Endothelial cell of umbilical vein (primary cell): ENCODE data around the gene EPC1. TPM values are rescaled to one million over a fixed set of nuclear protein-coding genes. Genes with fewer than 3 reads are reported as not detected.

Experiments
- BruUV-seq: library from RNA; stranded (reverse); fragments of 400-500 nt; replicated peaks from 2 replicates; lab custom pipeline; 2021; lab: Mats Ljungman, UMichigan
- CTCF ChIA-PET: fragments of 300-600, 350-600 bp; sonication (Branson Sonifier 250); formaldehyde crosslinking; loops from one replicate; lab custom pipeline; 2021; ENCODE audit warnings: antibody characterized with exemption, inconsistent platforms; lab: Charles Lee
- POLR2A ChIA-PET: fragments of 300-600, 350-600 bp; sonication (Branson Sonifier 250); formaldehyde crosslinking; loops from one replicate; lab custom pipeline; 2021; ENCODE audit warnings: antibody characterized with exemption, inconsistent platforms; lab: Charles Lee
- DNase-seq: peaks from one replicate; pipeline ENCODE4 v3.0.0-alpha.2; 2011; ENCODE audit warnings: low read depth, low spot score
- FAIRE-seq: peaks from 2 replicates; lab custom pipeline; 2011; peaks lifted over from hg19 to GRCh38; lab: Jason Lieb, UNC
- H2AFZ ChIP-seq: 2 replicates; pipeline ENCODE4 v1.6.0; 2012; ENCODE audit warnings: low read depth, low read length, control low read depth, inconsistent platforms
- H3K27ac ChIP-seq: 2 replicates; pipeline ENCODE4 v1.5.1; 2011; ENCODE audit warnings: low read depth, mild to moderate bottlenecking, control low read depth, low read length, moderate library complexity; ENCODE audit not compliant: insufficient read depth
- H3K27me3 ChIP-seq, 2 experiments: 2 replicates each; pipeline versions ENCODE4 v1.6.0 to v1.6.1; 2011; ENCODE audit warnings: low read length in 2 of 2, mixed read lengths in 1 of 2; ENCODE audit not compliant: control insufficient read depth in 2 of 2, insufficient read depth in 2 of 2
- H3K36me3 ChIP-seq, 2 experiments: 2 replicates in 1 of 2; 3 replicates in 1 of 2; pipeline ENCODE4 v1.5.1; 2011; ENCODE audit warnings: low read length in 2 of 2, mild to moderate bottlenecking in 1 of 2, moderate library complexity in 1 of 2; ENCODE audit not compliant: control insufficient read depth in 2 of 2, insufficient read depth in 2 of 2; ENCODE audit errors: extremely low read depth in 1 of 2
- H3K4me1 ChIP-seq: 3 replicates; pipeline ENCODE4 v1.5.1; 2011; ENCODE audit warnings: mild to moderate bottlenecking, low read length; ENCODE audit not compliant: control insufficient read depth, insufficient read depth; ENCODE audit errors: extremely low read depth
- H3K4me2 ChIP-seq: 2 replicates; pipeline ENCODE4 v1.6.1; 2011; ENCODE audit warnings: low read length, control low read depth, mixed read lengths; ENCODE audit not compliant: insufficient read depth
- H3K4me3 ChIP-seq, 3 experiments: fragments of 200-600 bp in 1 of 3; sonication (generic), shearing (Covaris generic) in 1 of 3; replicated peaks in 1 of 3; 2 replicates each; pipeline ENCODE4 v1.5.1; 2011 to 2016; ENCODE audit warnings: control low read depth in 3 of 3, low read length in 3 of 3, mild to moderate bottlenecking in 2 of 3, inconsistent platforms in 1 of 3, low read depth in 1 of 3, moderate library complexity in 1 of 3; ENCODE audit not compliant: insufficient read depth in 1 of 3
- H3K79me2 ChIP-seq: 2 replicates; pipeline ENCODE4 v1.6.0; 2012; ENCODE audit warnings: low read length, inconsistent platforms; ENCODE audit not compliant: control insufficient read depth, insufficient read depth
- H3K9ac ChIP-seq: replicated peaks from 2 replicates; pipeline ENCODE3; 2011; ENCODE audit warnings: low read length, control low read depth; ENCODE audit not compliant: insufficient read depth; ENCODE audit errors: extremely low read depth
- H3K9me1 ChIP-seq: replicated peaks from 3 replicates; pipeline ENCODE4 v1.6.0; 2011; ENCODE audit warnings: mild to moderate bottlenecking, low read length; ENCODE audit not compliant: control insufficient read depth, insufficient read depth; ENCODE audit errors: extremely low read depth
- H3K9me3 ChIP-seq: replicated peaks from 2 replicates; pipeline ENCODE4 v1.5.1; 2012; ENCODE audit warnings: low read length, inconsistent platforms; ENCODE audit not compliant: control insufficient read depth, insufficient read depth
- H4K20me1 ChIP-seq: replicated peaks from 2 replicates; pipeline ENCODE3; 2011; ENCODE audit warnings: mild to moderate bottlenecking, low read length; ENCODE audit not compliant: control insufficient read depth, insufficient read depth; ENCODE audit errors: extremely low read depth
- EZH2 ChIP-seq: IDR thresholded peaks from 2 replicates; pipeline ENCODE4 v1.6.1; 2012; ENCODE audit warnings: borderline replicate concordance, low read depth, mild to moderate bottlenecking, moderate library complexity, low read length, inconsistent platforms; ENCODE audit not compliant: severe bottlenecking
- FOS ChIP-seq: IDR thresholded peaks from 2 replicates; pipeline ENCODE4 v1.6.1; 2011; ENCODE audit warnings: mild to moderate bottlenecking, low read length, moderate library complexity, borderline replicate concordance; ENCODE audit not compliant: insufficient read depth
- JUN ChIP-seq: IDR thresholded peaks from 2 replicates; pipeline ENCODE4 v1.6.1; 2011; ENCODE audit warnings: borderline replicate concordance, low read depth; ENCODE audit not compliant: insufficient read length, insufficient read depth
- MAX ChIP-seq: IDR thresholded peaks from 2 replicates; pipeline ENCODE4 v1.6.1; 2011; ENCODE audit not compliant: insufficient read depth, insufficient read length
- MYC ChIP-seq: IDR thresholded peaks from one replicate; pipeline ENCODE4 v1.6.1; 2011; ENCODE audit warnings: mild to moderate bottlenecking, low read depth, low read length
- POLR2AphosphoS5 ChIP-seq: IDR thresholded peaks from 2 replicates; pipeline ENCODE4 v1.6.1; 2012; ENCODE audit warnings: low read depth, mild to moderate bottlenecking, control low read depth, low read length, moderate library complexity; ENCODE audit not compliant: insufficient read depth
- dilution Hi-C: fragments of 300-500 bp; cut with MboI; formaldehyde crosslinking; loops from one replicate; pipeline ENCODE4 v1.15.0; 2019; ENCODE audit warnings: low sequenced_read_pairs; ENCODE audit not compliant: extremely low pct_ligation_motif_present
- intact Hi-C: fragments of 100-400 bp; cut with micrococcal nuclease; formaldehyde crosslinking; loops from one replicate; pipeline ENCODE4 v1.10.0; 2022
- polyA plus RNA-seq, 4 experiments: library from polyadenylated mRNA; depleted of rRNA in 3 of 4; stranded (reverse) in 3 of 4; unstranded in 1 of 4; fragments of >200 nt; gene quantifications; 2 replicates each; pipeline versions ENCODE4 v1.2.1 to v1.2.3, GENCODE V29; 2011 to 2012; ENCODE audit warnings: missing spikeins in 1 of 4
- total RNA-seq: library from RNA; stranded (reverse); gene quantifications from 2 replicates; pipeline ENCODE4 v1.2.3, GENCODE V29; 2021

Gene EPC1
- total and polyA plus RNA-seq, 2 donors (not counting 3 experiments of a cell fraction or from before 2014, with no cell fraction given), result 27.9 to 39.0 TPM

GRCh38 chr10:32388258-32389027 lies 41.5 kb upstream of the EPC1 start:
- Histone ChIP-seq H3K4me3 (no peak overlapping the region), H3K27me3 (peaks cover 2 to 4% of the 10 kb centered on the region in 2 experiments), H3K9ac (no peak overlapping the region), H3K4me2 (no peak overlapping the region), H3K27ac (no peak overlapping the region), H3K9me3 (no peaks in the 10 kb centered on the region), H4K20me1 (no peaks in the 10 kb centered on the region), H3K79me2 (no peaks in the 10 kb centered on the region), H3K4me1 (no peaks in the 10 kb centered on the region), H3K9me1 (no peaks in the 10 kb centered on the region), H2AFZ (no peak overlapping the region), H3K36me3 (no peaks in the 10 kb centered on the region)
- FAIRE-seq, result no peak
- no peak for TF ChIP-seq MAX
- TF ChIP-seq FOS, result no peak
- TF ChIP-seq EZH2, result no peak
- TF ChIP-seq MYC, result no peak
- TF ChIP-seq JUN, result no peak
- no peak for TF ChIP-seq POLR2AphosphoS5
- ChIA-PET POLR2A (no interaction called here), CTCF (interaction anchor here (0.6 kb wide), 1 partner anchor 14 kb away, joined by 3 read pairs; no protein-coding TSS in a partner anchor)
- DNase-seq, result peak; percentile 31
- dilution Hi-C loops, result no loop called here
- BruUV-seq, result no TSS peak
- intact Hi-C loops, result no loop called here
